LNCAP (cell line): ENCODE results near the gene APOL4.

Source experiments
- TF ChIP-seq, protein P1 (sequence below): fragments of 450-650 bp; IDR thresholded peaks from 2 replicates; pipeline ENCODE4 v1.5.1; 2017; ENCODE audit warnings: mild to moderate bottlenecking

Gene APOL4

DNA sequence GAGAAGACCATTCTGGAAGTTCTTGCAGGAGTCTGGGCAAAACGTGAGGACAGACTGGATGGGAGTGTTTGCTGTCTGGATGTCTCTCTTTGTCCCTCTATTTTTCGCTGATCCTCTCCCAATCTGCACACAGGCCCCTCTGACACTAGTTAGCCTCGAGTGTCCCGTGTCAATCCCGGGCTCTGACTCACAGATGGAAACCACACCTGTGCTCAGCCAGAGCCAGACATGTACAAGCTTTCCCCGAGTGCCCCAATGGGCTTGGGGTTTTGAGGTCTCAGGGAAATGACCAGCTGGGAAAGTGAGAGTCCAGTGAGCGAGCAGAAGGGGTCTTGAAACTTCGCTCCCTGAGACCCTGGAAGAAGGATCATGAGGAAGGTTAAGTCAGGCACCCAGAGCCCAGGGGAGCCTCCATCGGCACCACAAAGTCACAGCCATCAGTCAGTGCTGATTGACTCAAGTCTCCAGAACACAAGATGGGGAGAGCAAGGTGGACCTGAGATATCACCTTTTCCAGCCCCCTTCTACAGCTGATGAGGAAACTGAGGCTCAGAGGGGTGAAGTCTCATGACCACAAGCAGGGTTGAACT is 23.8 kb upstream of the APOL4 start:
- TF ChIP-seq, protein P1, sequence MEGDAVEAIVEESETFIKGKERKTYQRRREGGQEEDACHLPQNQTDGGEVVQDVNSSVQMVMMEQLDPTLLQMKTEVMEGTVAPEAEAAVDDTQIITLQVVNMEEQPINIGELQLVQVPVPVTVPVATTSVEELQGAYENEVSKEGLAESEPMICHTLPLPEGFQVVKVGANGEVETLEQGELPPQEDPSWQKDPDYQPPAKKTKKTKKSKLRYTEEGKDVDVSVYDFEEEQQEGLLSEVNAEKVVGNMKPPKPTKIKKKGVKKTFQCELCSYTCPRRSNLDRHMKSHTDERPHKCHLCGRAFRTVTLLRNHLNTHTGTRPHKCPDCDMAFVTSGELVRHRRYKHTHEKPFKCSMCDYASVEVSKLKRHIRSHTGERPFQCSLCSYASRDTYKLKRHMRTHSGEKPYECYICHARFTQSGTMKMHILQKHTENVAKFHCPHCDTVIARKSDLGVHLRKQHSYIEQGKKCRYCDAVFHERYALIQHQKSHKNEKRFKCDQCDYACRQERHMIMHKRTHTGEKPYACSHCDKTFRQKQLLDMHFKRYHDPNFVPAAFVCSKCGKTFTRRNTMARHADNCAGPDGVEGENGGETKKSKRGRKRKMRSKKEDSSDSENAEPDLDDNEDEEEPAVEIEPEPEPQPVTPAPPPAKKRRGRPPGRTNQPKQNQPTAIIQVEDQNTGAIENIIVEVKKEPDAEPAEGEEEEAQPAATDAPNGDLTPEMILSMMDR = no peak

DNA sequence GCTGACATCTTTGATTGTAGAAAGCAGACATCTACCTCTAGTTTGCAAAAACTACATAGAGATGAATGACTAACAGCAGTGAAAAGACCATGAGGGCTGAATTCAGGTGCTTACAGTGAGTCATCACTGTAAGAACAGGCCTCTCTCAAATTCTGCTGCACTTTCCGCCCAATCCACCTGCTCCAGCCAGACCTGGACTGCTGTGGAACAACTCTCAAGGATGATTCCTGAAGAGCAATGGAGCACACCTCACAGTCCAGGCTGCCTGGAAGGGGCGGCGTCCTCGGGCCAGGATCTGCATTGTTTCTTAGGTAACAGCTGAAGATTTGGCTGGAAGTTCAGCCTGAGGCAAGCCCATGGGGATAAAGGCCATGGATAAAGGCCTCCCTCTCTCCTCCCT is 22.6 kb upstream of the APOL4 start:
- TF ChIP-seq, protein P1 = no peak

DNA sequence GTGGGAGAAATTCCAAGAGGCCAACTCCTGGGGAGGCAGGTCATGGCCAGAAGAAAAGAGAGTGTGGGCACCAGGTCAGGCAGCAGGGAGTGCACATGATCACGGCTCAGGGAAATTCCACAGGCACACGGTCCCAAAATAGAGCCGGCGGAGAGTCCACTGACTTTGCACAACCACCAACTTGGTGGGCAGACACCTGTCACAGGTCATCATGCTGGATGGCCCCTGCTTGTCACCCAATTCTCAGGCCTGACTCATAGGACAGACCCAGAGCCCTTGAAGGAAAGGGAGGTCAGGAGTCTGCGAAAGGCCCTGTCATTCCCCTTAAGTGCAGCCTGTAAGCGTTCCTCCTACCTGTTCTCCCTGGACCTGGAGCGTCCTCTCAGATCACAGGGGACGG is 21.9 kb upstream of the APOL4 start:
- TF ChIP-seq, protein P1 = no peak

DNA sequence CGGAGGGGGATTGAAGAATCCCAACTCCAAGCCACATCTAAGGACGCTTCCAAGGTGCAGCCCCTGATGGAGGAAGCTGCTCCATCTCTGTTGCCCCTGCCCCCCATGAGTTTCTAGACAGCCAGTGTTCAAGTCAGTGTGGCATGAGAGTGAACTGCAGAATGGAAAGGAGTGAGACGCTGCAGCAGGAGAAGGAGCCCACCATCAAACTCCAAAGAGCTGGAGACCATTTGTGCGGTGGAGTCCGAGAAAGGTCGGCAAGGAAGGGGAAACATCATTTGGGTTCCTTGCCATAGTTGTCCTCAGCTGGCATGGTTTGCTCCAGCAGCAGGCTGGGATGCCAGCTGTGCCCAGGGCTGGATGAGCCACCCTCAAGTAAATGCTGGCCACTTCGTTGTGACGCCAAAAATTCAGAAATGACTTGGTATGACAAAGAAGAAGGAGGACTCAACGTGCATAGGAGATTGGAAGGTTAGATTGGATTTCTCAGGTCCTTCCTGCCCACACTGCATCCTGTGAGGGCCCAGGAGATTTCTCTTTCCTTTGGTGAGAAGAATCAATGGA is 21.4 kb upstream of the APOL4 start:
- TF ChIP-seq, protein P1 = no peak

DNA sequence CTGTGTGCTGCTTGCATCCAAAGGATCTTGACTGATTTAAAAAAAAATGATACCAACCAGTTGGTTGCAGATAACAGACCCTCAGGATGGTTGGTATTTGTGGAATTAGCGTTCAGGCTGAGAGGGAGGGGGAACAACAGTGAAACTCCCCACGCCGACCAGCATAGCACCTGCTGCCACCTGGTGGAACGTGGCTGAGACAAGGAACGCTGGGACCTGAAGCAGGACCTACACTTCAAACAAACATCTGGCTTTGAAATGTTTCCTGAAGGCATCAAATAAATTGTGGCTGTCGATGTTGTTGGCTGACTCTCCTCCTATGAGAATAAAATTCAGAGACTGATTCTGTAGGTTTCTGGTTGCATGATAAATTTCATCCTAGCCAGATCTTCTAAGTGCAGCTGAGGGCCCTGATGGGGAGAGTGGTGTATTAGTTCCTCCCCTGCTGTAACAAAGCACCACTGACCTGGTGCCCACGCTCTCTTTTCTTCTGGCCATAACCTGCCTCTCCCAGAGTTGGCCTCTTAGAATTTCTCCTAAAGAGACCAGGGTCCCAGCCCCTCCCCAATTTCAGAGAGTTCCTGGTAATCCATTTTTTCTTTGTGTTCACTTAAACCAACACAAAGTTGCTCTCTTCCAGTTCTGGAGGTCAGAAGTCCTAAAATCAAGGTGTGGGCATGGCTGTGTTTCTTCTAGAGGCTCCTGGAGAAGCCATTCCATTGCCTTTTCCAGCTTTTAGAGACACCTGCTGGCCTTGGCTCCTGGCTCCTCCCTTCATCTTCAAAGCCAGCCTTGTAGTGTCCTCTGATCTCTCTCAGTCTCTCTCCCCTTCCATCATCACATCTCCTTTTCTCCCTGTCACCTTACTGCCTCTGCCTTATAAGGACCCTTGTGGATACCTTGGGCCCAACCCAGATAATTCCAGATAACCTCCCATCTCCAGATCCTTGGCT is 20.5 kb upstream of the APOL4 start:
- TF ChIP-seq, protein P1 = peak; percentile 90

DNA sequence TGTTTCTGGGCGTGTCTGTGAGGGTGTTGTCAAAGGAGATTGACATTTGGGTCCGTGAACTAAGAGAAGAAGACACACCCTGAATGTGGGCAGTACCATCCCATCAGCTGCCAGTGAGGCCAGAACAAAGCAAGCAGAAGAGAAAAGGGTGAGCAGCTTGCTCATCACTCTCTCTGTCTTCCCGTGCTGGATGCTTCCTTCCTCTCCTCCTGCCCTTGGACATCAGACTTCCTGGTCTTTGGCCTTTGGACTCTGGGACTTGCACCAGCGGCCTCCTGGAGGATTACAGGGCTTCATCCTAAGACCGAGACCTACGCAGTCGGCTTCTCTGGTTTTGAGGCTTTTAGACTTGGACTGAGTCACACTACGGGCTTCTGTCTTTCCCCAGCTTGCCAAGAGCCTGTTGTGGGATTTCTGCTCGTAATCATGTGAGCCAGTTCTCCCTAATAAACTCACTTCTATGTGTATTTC is 18.9 kb upstream of the APOL4 start:
- TF ChIP-seq, protein P1 = no peak

DNA sequence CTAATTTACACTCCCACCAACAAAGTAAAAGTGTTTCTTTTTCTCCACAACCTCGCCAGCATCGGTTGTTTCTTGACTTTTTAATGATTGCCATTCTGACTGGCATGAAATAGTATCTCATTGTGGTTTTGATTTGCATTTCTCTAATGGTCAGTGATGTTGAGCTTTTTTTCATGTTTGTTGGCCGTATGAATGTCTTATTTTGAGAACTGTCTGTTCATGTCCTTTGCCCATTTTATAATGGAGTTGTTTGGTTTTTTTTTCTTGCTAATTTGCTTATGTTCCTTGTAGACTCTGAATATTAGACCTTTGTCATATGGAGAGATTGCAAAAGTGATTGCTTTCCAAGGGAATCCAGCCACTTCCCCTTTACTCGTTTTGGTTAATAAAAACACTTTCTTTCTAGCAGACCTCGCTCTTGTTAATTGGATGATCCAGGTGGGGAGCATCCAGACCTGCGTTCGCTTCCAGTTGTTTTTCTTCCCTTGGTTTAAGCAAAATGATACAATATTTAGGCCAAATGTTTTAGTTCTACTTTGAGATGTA is 17.1 kb upstream of the APOL4 start:
- TF ChIP-seq, protein P1 = no peak
